ENCODE measurements around the gene NMT1. TPM values are rescaled to one million over a fixed set of nuclear protein-coding genes. Genes with fewer than 3 reads are reported as not detected.

NMT1 gene
- polyA plus RNA-seq, 1 of the 3 experiments (the other 2 are of a cell fraction): 30.1 TPM

DNA sequence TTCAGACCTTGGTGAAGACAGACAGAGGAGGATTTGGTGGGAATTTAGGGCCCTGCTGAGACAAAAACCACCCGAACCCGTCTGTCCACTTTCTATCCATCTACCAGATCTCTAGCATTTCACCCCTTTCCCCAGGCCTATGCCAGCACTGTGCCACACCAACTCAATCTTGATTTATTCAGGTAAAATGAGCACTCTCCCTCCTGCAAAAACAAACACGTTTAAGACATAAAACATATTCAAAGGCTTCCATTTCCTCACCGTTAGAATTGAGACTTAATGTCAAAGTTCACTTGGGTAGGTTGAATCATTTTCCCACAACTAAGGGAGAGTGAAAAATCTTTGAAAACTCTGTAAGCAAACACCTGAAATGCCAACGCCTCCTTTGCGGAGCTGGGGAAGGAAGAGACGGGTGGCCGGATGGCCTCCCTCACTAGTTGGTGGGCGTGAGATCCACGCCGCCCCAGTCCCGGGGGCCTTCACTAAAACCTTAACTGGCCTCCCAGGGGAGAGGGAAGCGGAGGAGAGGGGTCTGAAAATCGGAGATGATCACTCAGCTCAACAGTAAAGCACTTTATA lies 10.5 kb upstream of the NMT1 start:
- ChIA-PET CTCF (interaction anchor here (1.0 to 3.9 kb wide), 9 partner anchors 11 to 130 kb away, joined by 3 to 20 read pairs (median 6); partner anchors contain the start of genes ACBD4, HEXIM1 and PLCD3), POLR2A (interaction anchor here (0.8 to 3.4 kb wide), 3 partner anchors 10 to 19 kb away, joined by 3 to 14 read pairs (median 12); partner anchors contain the start of gene NMT1)
- H3K79me2 ChIP-seq (ENCODE audit: insufficient read depth): peaks cover 63% of the 10 kb centered on the region
- no peaks in the 10 kb centered on the region for H3K9me2 ChIP-seq
- peak overlapping the region; percentile 92 for H3K27ac ChIP-seq (ENCODE audit: low read depth in 2 of 2, low read length in 1 of 2)
- 6% methylated on average over 12 of the region's 14 CpGs for WGBS (ENCODE audit: low lambda C conversion rate)
- H3K4me1 ChIP-seq (ENCODE audit: control insufficient read depth in 1 of 2, insufficient read depth in 2 of 2, low read depth in 1 of 2, low read length in 1 of 2): no peaks in the 10 kb centered on the region; a peak in 1 of 4 replicates
- H3K9me3 ChIP-seq: no peaks in the 10 kb centered on the region
- peak overlapping the region; percentile 91 for H3K9ac ChIP-seq
- TF ChIP-seq JUND (IDR thresholded peaks at IDR 0.05) (no peak), YY1 (IDR thresholded peaks at IDR 0.05; ENCODE audit: low read depth) (no peak), POLR2AphosphoS5 (IDR thresholded peaks at IDR 0.05; ENCODE audit: low read depth, low read length) (no peak), FOSL2 (IDR thresholded peaks at IDR 0.05; ENCODE audit: borderline replicate concordance, low read depth) (no peak), RCOR1 (IDR thresholded peaks at IDR 0.05; ENCODE audit: low read length) (no peak), GABPA (IDR thresholded peaks at IDR 0.05; ENCODE audit: low read depth) (no peak), SIN3A (IDR thresholded peaks at IDR 0.05; ENCODE audit: borderline replicate concordance, low read depth, low read length) (no peak), SMC3 (IDR thresholded peaks at IDR 0.05; ENCODE audit: low read depth, low read length) (no peak), FOXJ3 (CRISPR knock-in tag; IDR thresholded peaks at IDR 0.05) (no peak), CHD2 (IDR thresholded peaks at IDR 0.05; ENCODE audit: low read length, partially characterized antibody) (no peak), GATA2 (CRISPR knock-in tag; IDR thresholded peaks at IDR 0.05) (no peak)
- TF ChIP-seq, protein P1, sequence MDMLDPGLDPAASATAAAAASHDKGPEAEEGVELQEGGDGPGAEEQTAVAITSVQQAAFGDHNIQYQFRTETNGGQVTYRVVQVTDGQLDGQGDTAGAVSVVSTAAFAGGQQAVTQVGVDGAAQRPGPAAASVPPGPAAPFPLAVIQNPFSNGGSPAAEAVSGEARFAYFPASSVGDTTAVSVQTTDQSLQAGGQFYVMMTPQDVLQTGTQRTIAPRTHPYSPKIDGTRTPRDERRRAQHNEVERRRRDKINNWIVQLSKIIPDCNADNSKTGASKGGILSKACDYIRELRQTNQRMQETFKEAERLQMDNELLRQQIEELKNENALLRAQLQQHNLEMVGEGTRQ (IDR thresholded peaks at IDR 0.05; ENCODE audit: borderline replicate concordance, low read depth, low read length): no peak
- TF ChIP-seq, protein P2, sequence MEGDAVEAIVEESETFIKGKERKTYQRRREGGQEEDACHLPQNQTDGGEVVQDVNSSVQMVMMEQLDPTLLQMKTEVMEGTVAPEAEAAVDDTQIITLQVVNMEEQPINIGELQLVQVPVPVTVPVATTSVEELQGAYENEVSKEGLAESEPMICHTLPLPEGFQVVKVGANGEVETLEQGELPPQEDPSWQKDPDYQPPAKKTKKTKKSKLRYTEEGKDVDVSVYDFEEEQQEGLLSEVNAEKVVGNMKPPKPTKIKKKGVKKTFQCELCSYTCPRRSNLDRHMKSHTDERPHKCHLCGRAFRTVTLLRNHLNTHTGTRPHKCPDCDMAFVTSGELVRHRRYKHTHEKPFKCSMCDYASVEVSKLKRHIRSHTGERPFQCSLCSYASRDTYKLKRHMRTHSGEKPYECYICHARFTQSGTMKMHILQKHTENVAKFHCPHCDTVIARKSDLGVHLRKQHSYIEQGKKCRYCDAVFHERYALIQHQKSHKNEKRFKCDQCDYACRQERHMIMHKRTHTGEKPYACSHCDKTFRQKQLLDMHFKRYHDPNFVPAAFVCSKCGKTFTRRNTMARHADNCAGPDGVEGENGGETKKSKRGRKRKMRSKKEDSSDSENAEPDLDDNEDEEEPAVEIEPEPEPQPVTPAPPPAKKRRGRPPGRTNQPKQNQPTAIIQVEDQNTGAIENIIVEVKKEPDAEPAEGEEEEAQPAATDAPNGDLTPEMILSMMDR (IDR thresholded peaks at IDR 0.05): no peak
- TF ChIP-seq, protein P3, sequence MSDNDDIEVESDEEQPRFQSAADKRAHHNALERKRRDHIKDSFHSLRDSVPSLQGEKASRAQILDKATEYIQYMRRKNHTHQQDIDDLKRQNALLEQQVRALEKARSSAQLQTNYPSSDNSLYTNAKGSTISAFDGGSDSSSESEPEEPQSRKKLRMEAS (IDR thresholded peaks at IDR 0.05; ENCODE audit: low read depth): no peak; the same call in 1 of the 2 replicates
- TF ChIP-seq, protein P4, sequence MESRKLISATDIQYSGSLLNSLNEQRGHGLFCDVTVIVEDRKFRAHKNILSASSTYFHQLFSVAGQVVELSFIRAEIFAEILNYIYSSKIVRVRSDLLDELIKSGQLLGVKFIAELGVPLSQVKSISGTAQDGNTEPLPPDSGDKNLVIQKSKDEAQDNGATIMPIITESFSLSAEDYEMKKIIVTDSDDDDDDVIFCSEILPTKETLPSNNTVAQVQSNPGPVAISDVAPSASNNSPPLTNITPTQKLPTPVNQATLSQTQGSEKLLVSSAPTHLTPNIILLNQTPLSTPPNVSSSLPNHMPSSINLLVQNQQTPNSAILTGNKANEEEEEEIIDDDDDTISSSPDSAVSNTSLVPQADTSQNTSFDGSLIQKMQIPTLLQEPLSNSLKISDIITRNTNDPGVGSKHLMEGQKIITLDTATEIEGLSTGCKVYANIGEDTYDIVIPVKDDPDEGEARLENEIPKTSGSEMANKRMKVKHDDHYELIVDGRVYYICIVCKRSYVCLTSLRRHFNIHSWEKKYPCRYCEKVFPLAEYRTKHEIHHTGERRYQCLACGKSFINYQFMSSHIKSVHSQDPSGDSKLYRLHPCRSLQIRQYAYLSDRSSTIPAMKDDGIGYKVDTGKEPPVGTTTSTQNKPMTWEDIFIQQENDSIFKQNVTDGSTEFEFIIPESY (IDR thresholded peaks at IDR 0.05; ENCODE audit: borderline replicate concordance, low read depth): no peak
- TF ChIP-seq, protein P5, sequence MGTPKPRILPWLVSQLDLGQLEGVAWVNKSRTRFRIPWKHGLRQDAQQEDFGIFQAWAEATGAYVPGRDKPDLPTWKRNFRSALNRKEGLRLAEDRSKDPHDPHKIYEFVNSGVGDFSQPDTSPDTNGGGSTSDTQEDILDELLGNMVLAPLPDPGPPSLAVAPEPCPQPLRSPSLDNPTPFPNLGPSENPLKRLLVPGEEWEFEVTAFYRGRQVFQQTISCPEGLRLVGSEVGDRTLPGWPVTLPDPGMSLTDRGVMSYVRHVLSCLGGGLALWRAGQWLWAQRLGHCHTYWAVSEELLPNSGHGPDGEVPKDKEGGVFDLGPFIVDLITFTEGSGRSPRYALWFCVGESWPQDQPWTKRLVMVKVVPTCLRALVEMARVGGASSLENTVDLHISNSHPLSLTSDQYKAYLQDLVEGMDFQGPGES (IDR thresholded peaks at IDR 0.05; ENCODE audit: low read depth, low read length): no peak
- TF ChIP-seq, protein P6, sequence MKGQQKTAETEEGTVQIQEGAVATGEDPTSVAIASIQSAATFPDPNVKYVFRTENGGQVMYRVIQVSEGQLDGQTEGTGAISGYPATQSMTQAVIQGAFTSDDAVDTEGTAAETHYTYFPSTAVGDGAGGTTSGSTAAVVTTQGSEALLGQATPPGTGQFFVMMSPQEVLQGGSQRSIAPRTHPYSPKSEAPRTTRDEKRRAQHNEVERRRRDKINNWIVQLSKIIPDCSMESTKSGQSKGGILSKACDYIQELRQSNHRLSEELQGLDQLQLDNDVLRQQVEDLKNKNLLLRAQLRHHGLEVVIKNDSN (IDR thresholded peaks at IDR 0.05; ENCODE audit: borderline replicate concordance, low read depth): no peak
- no peaks in the 10 kb centered on the region for H4K20me1 ChIP-seq (ENCODE audit: insufficient read depth)
- no peaks in the 10 kb centered on the region for H3K27me3 ChIP-seq (ENCODE audit: insufficient read depth)
- H3K36me3 ChIP-seq (replicated peaks in 1 of 2; ENCODE audit: control insufficient read depth in 1 of 2, insufficient read depth in 2 of 2, low read length in 1 of 2): peaks cover 0 to 5% of the 10 kb centered on the region in 2 experiments
- peaks cover 16% of the 10 kb centered on the region for H3F3A ChIP-seq (replicated peaks; ENCODE audit: insufficient read depth)
- peak; percentile 56 for DNase-seq
- peak overlapping the region; percentile 60 to 79 for H3K4me3 ChIP-seq (ENCODE audit: low read depth in 2 of 2, low read length in 1 of 2)
- peak overlapping the region; percentile 75 for H2AFZ ChIP-seq (ENCODE audit: low read depth)
- H3K4me2 ChIP-seq: peak overlapping the region; percentile 90

All from SK-N-SH (cell line).